Measurements from ENCODE around the gene BRAF.
"Not testable (repeated sequence)": the region's sequence is repeated elsewhere in the genome, so short reads cannot be mapped to it uniquely, and the experiment has no call there.

DNA sequence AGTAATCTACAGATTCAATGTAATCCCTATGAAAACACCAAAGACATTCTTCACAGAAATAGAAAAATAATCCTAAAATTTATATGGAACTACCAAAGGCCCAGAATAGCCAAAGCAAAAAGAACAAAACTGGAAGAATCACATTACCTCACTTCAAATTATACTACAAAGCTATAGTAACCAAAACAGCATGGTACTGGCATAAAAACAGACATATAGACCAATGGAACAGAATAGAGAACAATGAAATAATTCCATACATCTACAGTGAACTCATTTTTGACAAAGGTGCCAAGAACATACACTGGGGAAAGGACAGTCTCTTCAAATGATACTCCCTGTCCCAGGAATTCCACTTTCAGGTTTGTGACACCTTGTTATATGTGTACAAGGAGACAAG, 107.3 kb downstream of the BRAF start:
- TF ChIP-seq CTCF (IDR thresholded peaks at IDR 0.05; ENCODE audit: low read length); EZH2 (IDR thresholded peaks at IDR 0.05; ENCODE audit: borderline replicate concordance, low read length): not testable (repeated sequence)

Measured in OCI-LY1 (cell line).